ENCODE measurements around the gene JAM3.

JAM3 gene

DNA sequence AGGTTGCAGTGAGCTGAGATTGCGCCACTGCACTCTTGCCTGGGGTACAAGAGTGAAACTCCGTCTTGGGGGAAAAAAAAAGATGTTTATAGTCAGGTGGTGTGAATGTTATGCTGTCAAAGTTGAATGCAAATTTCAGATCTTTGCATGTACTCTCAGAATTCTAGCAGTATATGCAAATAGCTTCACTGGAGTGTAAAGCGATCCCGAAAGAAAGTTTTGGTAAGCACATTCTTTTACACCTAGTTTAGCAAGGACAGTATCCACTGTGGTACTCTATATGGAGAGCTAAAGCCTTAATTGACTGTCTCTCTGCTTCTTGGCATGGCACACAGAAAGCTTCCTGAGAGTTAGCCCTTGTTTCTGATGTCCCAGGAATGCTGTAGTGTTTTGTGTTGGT, 4.0 kb downstream of the JAM3 start:
- peaks cover 0 to 2% of the 10 kb centered on the region in 2 donors for H3K9me3 ChIP-seq (replicated peaks in 1 of 2; ENCODE audit: control insufficient read depth in 2 of 2, insufficient read depth in 1 of 2, low read depth in 1 of 2, low read length in 2 of 2)
- no peak overlapping the region for H3K9ac ChIP-seq (ENCODE audit: low read depth, low read length, poor library complexity)
- no peak overlapping the region for H2BK120ac ChIP-seq (ENCODE audit: low read depth, low read length)
- H3K36me3 ChIP-seq (replicated peaks in 1 of 2; ENCODE audit: control insufficient read depth in 2 of 2, insufficient read depth in 2 of 2, low read length in 2 of 2): peaks cover 0 to 1% of the 10 kb centered on the region in 2 donors
- no CpG with 5 or more reads among the region's 4 CpGs for WGBS, 2 donors (ENCODE audit: extremely low coverage in 2 of 2, insufficient read length in 2 of 2, insufficient replicate concordance in 1 of 2)
- H3K4me2 ChIP-seq (ENCODE audit: insufficient read depth, low read length, poor library complexity, severe bottlenecking): no peak overlapping the region
- H2AK5ac ChIP-seq (ENCODE audit: low read depth, low read length): no peak overlapping the region
- no peak for DNase-seq (ENCODE audit: low spot score)
- no peak overlapping the region for H4K91ac ChIP-seq (ENCODE audit: low read depth, low read length, poor library complexity)
- no peak overlapping the region for H3K23ac ChIP-seq (ENCODE audit: low read depth, low read length, poor library complexity)
- no peak overlapping the region for H2BK5ac ChIP-seq (ENCODE audit: low read length)
- H2AFZ ChIP-seq (ENCODE audit: low read length): no peak overlapping the region
- no peak overlapping the region for H2BK12ac ChIP-seq (ENCODE audit: low read length)
- peaks cover 8 to 34% of the 10 kb centered on the region in 2 donors for H3K4me1 ChIP-seq (ENCODE audit: control insufficient read depth in 2 of 2, insufficient read depth in 1 of 2, low read depth in 1 of 2, low read length in 2 of 2)
- no peak overlapping the region for H2BK15ac ChIP-seq (ENCODE audit: low read length)
- peaks cover 8% of the 10 kb centered on the region for H3K79me1 ChIP-seq (ENCODE audit: low read depth, low read length)
- no peak overlapping the region for H3K4ac ChIP-seq (ENCODE audit: low read length)
- H3K27ac ChIP-seq (replicated peaks; ENCODE audit: low read length): no peak overlapping the region
- H3K14ac ChIP-seq (ENCODE audit: low read length): no peak overlapping the region
- H3K4me3 ChIP-seq (ENCODE audit: low read length in 2 of 2): no peak overlapping the region
- H3K27me3 ChIP-seq (ENCODE audit: control insufficient read depth in 3 of 3, insufficient read depth in 3 of 3, low read depth in 1 of 3, low read length in 3 of 3): no peaks in the 10 kb centered on the region
- H3K18ac ChIP-seq (ENCODE audit: low read length): no peak overlapping the region
- H4K8ac ChIP-seq (ENCODE audit: low read depth, low read length): no peak overlapping the region

GRCh38 chr11:134074346-134074745, 5.5 kb downstream of the JAM3 start:
- H3K79me1 ChIP-seq (ENCODE audit: low read depth, low read length): peaks cover 9% of the 10 kb centered on the region
- no peak overlapping the region for H2BK15ac ChIP-seq (ENCODE audit: low read length)
- no peak overlapping the region for H3K9ac ChIP-seq (ENCODE audit: low read depth, low read length, poor library complexity)
- H4K91ac ChIP-seq (ENCODE audit: low read depth, low read length, poor library complexity): no peak overlapping the region
- H3K36me3 ChIP-seq (replicated peaks in 1 of 2; ENCODE audit: control insufficient read depth in 2 of 2, insufficient read depth in 2 of 2, low read length in 2 of 2): peaks cover 0 to 9% of the 10 kb centered on the region in 2 donors
- no peak overlapping the region for H3K4me2 ChIP-seq (ENCODE audit: insufficient read depth, low read length, poor library complexity, severe bottlenecking)
- no CpG with 5 or more reads among the region's 4 CpGs for WGBS, 2 donors (ENCODE audit: extremely low coverage in 2 of 2, insufficient read length in 2 of 2, insufficient replicate concordance in 1 of 2)
- no peak overlapping the region for H3K23ac ChIP-seq (ENCODE audit: low read depth, low read length, poor library complexity)
- H2BK12ac ChIP-seq (ENCODE audit: low read length): no peak overlapping the region
- no peak for DNase-seq (ENCODE audit: low spot score)
- H2BK120ac ChIP-seq (ENCODE audit: low read depth, low read length): no peak overlapping the region
- H3K18ac ChIP-seq (ENCODE audit: low read length): no peak overlapping the region
- no peak overlapping the region for H3K27ac ChIP-seq (replicated peaks; ENCODE audit: low read length)
- H3K4ac ChIP-seq (ENCODE audit: low read length): no peak overlapping the region
- H3K4me3 ChIP-seq (ENCODE audit: low read length in 2 of 2): no peak overlapping the region
- H3K9me3 ChIP-seq (replicated peaks in 1 of 2; ENCODE audit: control insufficient read depth in 2 of 2, insufficient read depth in 1 of 2, low read depth in 1 of 2, low read length in 2 of 2): peaks cover 0 to 10% of the 10 kb centered on the region in 2 donors
- H3K14ac ChIP-seq (ENCODE audit: low read length): no peak overlapping the region
- no peak overlapping the region for H2AFZ ChIP-seq (ENCODE audit: low read length)
- H4K8ac ChIP-seq (ENCODE audit: low read depth, low read length): no peak overlapping the region
- H3K4me1 ChIP-seq (ENCODE audit: control insufficient read depth in 2 of 2, insufficient read depth in 1 of 2, low read depth in 1 of 2, low read length in 2 of 2): peaks cover 8 to 25% of the 10 kb centered on the region in 2 donors
- H2AK5ac ChIP-seq (ENCODE audit: low read depth, low read length): no peak overlapping the region
- H3K27me3 ChIP-seq (ENCODE audit: control insufficient read depth in 3 of 3, insufficient read depth in 3 of 3, low read depth in 1 of 3, low read length in 3 of 3): no peaks in the 10 kb centered on the region
- H2BK5ac ChIP-seq (ENCODE audit: low read length): no peak overlapping the region

DNA sequence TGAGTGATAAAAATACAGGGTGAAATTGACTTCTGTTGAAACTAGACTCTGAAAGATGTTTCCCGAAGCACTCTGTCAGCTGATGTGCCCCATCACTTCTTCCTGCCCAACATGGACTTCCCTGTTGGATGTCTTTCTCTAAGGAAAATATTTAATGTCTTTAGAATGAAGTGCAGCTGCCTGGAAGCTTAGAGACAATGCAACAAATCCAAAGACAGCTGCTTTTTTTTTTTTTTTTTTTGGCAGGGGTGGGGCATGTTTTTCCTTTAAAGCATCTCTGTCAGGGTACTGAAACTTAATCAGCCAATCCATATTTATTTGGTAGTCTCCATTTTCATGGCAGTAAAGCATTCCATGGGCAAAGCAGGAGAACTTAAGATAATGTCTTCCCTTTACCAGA, 5.9 kb downstream of the JAM3 start:
- H2BK120ac ChIP-seq (ENCODE audit: low read depth, low read length): no peak overlapping the region
- H4K91ac ChIP-seq (ENCODE audit: low read depth, low read length, poor library complexity): no peak overlapping the region
- no peak overlapping the region for H3K18ac ChIP-seq (ENCODE audit: low read length)
- H3K4me2 ChIP-seq (ENCODE audit: insufficient read depth, low read length, poor library complexity, severe bottlenecking): no peak overlapping the region
- H2AK5ac ChIP-seq (ENCODE audit: low read depth, low read length): no peak overlapping the region
- peaks cover 8 to 25% of the 10 kb centered on the region in 2 donors for H3K4me1 ChIP-seq (ENCODE audit: control insufficient read depth in 2 of 2, insufficient read depth in 1 of 2, low read depth in 1 of 2, low read length in 2 of 2)
- H2AFZ ChIP-seq (ENCODE audit: low read length): no peak overlapping the region
- no peak overlapping the region for H3K23ac ChIP-seq (ENCODE audit: low read depth, low read length, poor library complexity)
- H3K14ac ChIP-seq (ENCODE audit: low read length): no peak overlapping the region
- DNase-seq (ENCODE audit: low spot score): no peak
- no peak overlapping the region for H3K9ac ChIP-seq (ENCODE audit: low read depth, low read length, poor library complexity)
- H3K27ac ChIP-seq (replicated peaks; ENCODE audit: low read length): no peak overlapping the region
- H3K4ac ChIP-seq (ENCODE audit: low read length): no peak overlapping the region
- H3K27me3 ChIP-seq (ENCODE audit: control insufficient read depth in 3 of 3, insufficient read depth in 3 of 3, low read depth in 1 of 3, low read length in 3 of 3): no peaks in the 10 kb centered on the region
- H3K36me3 ChIP-seq (replicated peaks in 1 of 2; ENCODE audit: control insufficient read depth in 2 of 2, insufficient read depth in 2 of 2, low read length in 2 of 2): peaks cover 0 to 12% of the 10 kb centered on the region in 2 donors
- no peak overlapping the region for H4K8ac ChIP-seq (ENCODE audit: low read depth, low read length)
- H3K4me3 ChIP-seq (ENCODE audit: low read length in 2 of 2): no peak overlapping the region
- WGBS, 2 donors (ENCODE audit: extremely low coverage in 2 of 2, insufficient read length in 2 of 2, insufficient replicate concordance in 1 of 2): no CpG with 5 or more reads among the region's 1 CpG
- no peak overlapping the region for H2BK12ac ChIP-seq (ENCODE audit: low read length)
- no peak overlapping the region for H2BK15ac ChIP-seq (ENCODE audit: low read length)
- no peak overlapping the region for H2BK5ac ChIP-seq (ENCODE audit: low read length)
- H3K79me1 ChIP-seq (ENCODE audit: low read depth, low read length): peaks cover 9% of the 10 kb centered on the region
- H3K9me3 ChIP-seq (replicated peaks in 1 of 2; ENCODE audit: control insufficient read depth in 2 of 2, insufficient read depth in 1 of 2, low read depth in 1 of 2, low read length in 2 of 2): peaks cover 0 to 15% of the 10 kb centered on the region in 2 donors

GRCh38 chr11:134079317-134079716, 10.4 kb downstream of the JAM3 start:
- no peak overlapping the region for H3K27ac ChIP-seq (replicated peaks; ENCODE audit: low read length)
- H4K91ac ChIP-seq (ENCODE audit: low read depth, low read length, poor library complexity): no peak overlapping the region
- H3K4ac ChIP-seq (ENCODE audit: low read length): no peak overlapping the region
- no peak overlapping the region for H3K4me2 ChIP-seq (ENCODE audit: insufficient read depth, low read length, poor library complexity, severe bottlenecking)
- no peak overlapping the region for H3K4me3 ChIP-seq (ENCODE audit: low read length in 2 of 2)
- no peak overlapping the region for H3K9ac ChIP-seq (ENCODE audit: low read depth, low read length, poor library complexity)
- no peaks in the 10 kb centered on the region for H3K27me3 ChIP-seq (ENCODE audit: control insufficient read depth in 3 of 3, insufficient read depth in 3 of 3, low read depth in 1 of 3, low read length in 3 of 3)
- H3K79me1 ChIP-seq (ENCODE audit: low read depth, low read length): peaks cover 10% of the 10 kb centered on the region
- no peak overlapping the region for H3K23ac ChIP-seq (ENCODE audit: low read depth, low read length, poor library complexity)
- no peak overlapping the region for H2AK5ac ChIP-seq (ENCODE audit: low read depth, low read length)
- H3K9me3 ChIP-seq (replicated peaks in 1 of 2; ENCODE audit: control insufficient read depth in 2 of 2, insufficient read depth in 1 of 2, low read depth in 1 of 2, low read length in 2 of 2): peaks cover 2 to 53% of the 10 kb centered on the region in 2 donors
- H3K18ac ChIP-seq (ENCODE audit: low read length): no peak overlapping the region
- no peak for DNase-seq (ENCODE audit: low spot score)
- WGBS, 2 donors (ENCODE audit: extremely low coverage in 2 of 2, insufficient read length in 2 of 2, insufficient replicate concordance in 1 of 2): no CpG with 5 or more reads among the region's 5 CpGs
- H2AFZ ChIP-seq (ENCODE audit: low read length): no peak overlapping the region
- H2BK120ac ChIP-seq (ENCODE audit: low read depth, low read length): no peak overlapping the region
- H4K8ac ChIP-seq (ENCODE audit: low read depth, low read length): no peak overlapping the region
- no peaks in the 10 kb centered on the region for H3K4me1 ChIP-seq (ENCODE audit: control insufficient read depth in 2 of 2, insufficient read depth in 1 of 2, low read depth in 1 of 2, low read length in 2 of 2)
- H2BK12ac ChIP-seq (ENCODE audit: low read length): no peak overlapping the region
- H2BK5ac ChIP-seq (ENCODE audit: low read length): no peak overlapping the region
- H3K36me3 ChIP-seq (replicated peaks in 1 of 2; ENCODE audit: control insufficient read depth in 2 of 2, insufficient read depth in 2 of 2, low read length in 2 of 2): peaks cover 0 to 34% of the 10 kb centered on the region in 2 donors
- H3K14ac ChIP-seq (ENCODE audit: low read length): no peak overlapping the region
- H2BK15ac ChIP-seq (ENCODE audit: low read length): no peak overlapping the region
